DOHH2 (cell line): ENCODE measurements around the gene B4GALNT4.

ENCODE experiments used
- H3F3A ChIP-seq: fragments of 200-600 bp; sonication (generic), shearing (Covaris generic); 2 replicates; pipeline ENCODE4 v1.6.0; 2016; ENCODE audit warnings: antibody characterized with exemption, mild to moderate bottlenecking; ENCODE audit not compliant: control insufficient read depth, insufficient read depth
- H3K27ac ChIP-seq: fragments of 200-600 bp; sonication (generic); 2 replicates; pipeline ENCODE4 v1.5.1; 2014; ENCODE audit warnings: low read depth, mild to moderate bottlenecking, low read length, moderate library complexity
- H3K27me3 ChIP-seq: fragments of 200-600 bp; sonication (generic); 2 replicates; pipeline ENCODE4 v1.6.1; 2014; ENCODE audit warnings: mild to moderate bottlenecking, low read length, mixed read lengths; ENCODE audit not compliant: control insufficient read depth
- H3K36me3 ChIP-seq: fragments of 200-600 bp; sonication (generic); 2 replicates; pipeline ENCODE4 v1.6.1; 2014; ENCODE audit warnings: mild to moderate bottlenecking, low read length, moderate library complexity, mixed read lengths; ENCODE audit not compliant: control insufficient read depth
- H3K4me1 ChIP-seq: fragments of 200-600 bp; sonication (generic); 2 replicates; pipeline ENCODE4 v1.6.1; 2014; ENCODE audit warnings: mild to moderate bottlenecking, low read length, mixed read lengths; ENCODE audit not compliant: control insufficient read depth
- H3K4me2 ChIP-seq: fragments of 200-600 bp; sonication (generic); 2 replicates; pipeline ENCODE4 v1.6.0; 2014; ENCODE audit warnings: mild to moderate bottlenecking, low read length, moderate library complexity
- H3K4me3 ChIP-seq: fragments of 200-600 bp; sonication (generic); 2 replicates; pipeline ENCODE4 v1.5.1; 2014; ENCODE audit warnings: mild to moderate bottlenecking, low read length, mixed read lengths
- H3K79me2 ChIP-seq: fragments of 200-600 bp; sonication (generic); 2 replicates; pipeline ENCODE4 v1.6.1; 2014; ENCODE audit warnings: mild to moderate bottlenecking, low read length, mixed read lengths; ENCODE audit not compliant: control insufficient read depth
- H3K9me2 ChIP-seq: fragments of 200-600 bp; sonication (generic); replicated peaks from 2 replicates; pipeline ENCODE4 v1.6.1; 2014; ENCODE audit warnings: mild to moderate bottlenecking, low read length, mixed read lengths; ENCODE audit not compliant: control insufficient read depth
- H3K9me3 ChIP-seq: fragments of 200-600 bp; sonication (generic); 2 replicates; pipeline ENCODE4 v1.6.1; 2014; ENCODE audit warnings: antibody characterized with exemption, low read length, mixed read lengths; ENCODE audit not compliant: control insufficient read depth, insufficient read depth
- H4K20me1 ChIP-seq: fragments of 200-600 bp; sonication (generic); 2 replicates; pipeline ENCODE4 v1.6.0; 2014; ENCODE audit warnings: low read depth, mild to moderate bottlenecking, antibody characterized with exemption, low read length, moderate library complexity; ENCODE audit not compliant: control insufficient read depth, insufficient read depth
- EZH2phosphoT487 ChIP-seq: fragments of 200-600 bp; sonication (generic); IDR thresholded peaks from 2 replicates; pipeline ENCODE4 v1.6.1; 2017; ENCODE audit warnings: borderline replicate concordance, mild to moderate bottlenecking, antibody characterized with exemption, low read length, moderate library complexity, mixed read lengths
- TF ChIP-seq, protein P1 (sequence below): fragments of 200-600 bp; sonication (generic); IDR thresholded peaks from one replicate; pipeline ENCODE4 v1.5.1; 2014; ENCODE audit warnings: antibody characterized with exemption, mild to moderate bottlenecking, low read depth, low read length; ENCODE audit not compliant: poor library complexity, severe bottlenecking

Gene B4GALNT4

DNA sequence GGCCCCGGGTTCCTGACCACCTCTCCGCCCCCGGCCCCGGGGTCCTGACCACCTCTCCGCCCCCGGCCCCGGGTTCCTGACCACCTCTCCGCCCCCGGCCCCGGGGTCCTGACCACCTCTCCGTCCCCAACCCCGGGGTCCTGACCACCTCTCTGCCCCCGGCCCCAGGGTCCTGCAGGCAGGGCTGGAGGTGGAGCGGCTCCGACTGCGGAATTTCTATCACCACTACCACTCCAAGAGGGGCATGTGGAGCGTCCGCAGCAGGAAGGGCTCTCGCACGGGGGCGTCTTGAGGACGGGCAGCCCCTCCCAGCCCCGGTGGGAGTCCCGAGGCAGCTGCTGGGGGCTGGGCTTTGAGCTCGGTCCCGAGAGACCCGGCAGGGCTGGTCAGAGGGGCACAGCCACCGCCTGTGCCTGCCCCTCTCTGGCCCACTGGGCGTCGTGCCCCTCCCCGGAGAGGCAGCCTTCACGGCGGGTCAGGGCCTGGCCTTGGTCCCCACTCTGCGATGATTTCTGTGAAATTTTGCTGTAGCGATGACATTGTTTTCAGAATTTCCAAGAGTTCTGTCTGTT, 12.3 kb downstream of the B4GALNT4 start:
- Histone ChIP-seq H3K4me2 (no peak overlapping the region), H3K27ac (no peak overlapping the region), H4K20me1 (no peaks in the 10 kb centered on the region), H3K36me3 (no peaks in the 10 kb centered on the region), H3K79me2 (no peaks in the 10 kb centered on the region), H3K4me3 (no peak overlapping the region), H3K4me1 (no peaks in the 10 kb centered on the region), H3K9me3 (peaks cover 10% of the 10 kb centered on the region; the same call in 1 of the 2 replicates), H3F3A (no peaks in the 10 kb centered on the region), H3K9me2 (no peaks in the 10 kb centered on the region), H3K27me3 (no peaks in the 10 kb centered on the region)
- TF ChIP-seq EZH2phosphoT487, result no peak
- TF ChIP-seq, protein P1, sequence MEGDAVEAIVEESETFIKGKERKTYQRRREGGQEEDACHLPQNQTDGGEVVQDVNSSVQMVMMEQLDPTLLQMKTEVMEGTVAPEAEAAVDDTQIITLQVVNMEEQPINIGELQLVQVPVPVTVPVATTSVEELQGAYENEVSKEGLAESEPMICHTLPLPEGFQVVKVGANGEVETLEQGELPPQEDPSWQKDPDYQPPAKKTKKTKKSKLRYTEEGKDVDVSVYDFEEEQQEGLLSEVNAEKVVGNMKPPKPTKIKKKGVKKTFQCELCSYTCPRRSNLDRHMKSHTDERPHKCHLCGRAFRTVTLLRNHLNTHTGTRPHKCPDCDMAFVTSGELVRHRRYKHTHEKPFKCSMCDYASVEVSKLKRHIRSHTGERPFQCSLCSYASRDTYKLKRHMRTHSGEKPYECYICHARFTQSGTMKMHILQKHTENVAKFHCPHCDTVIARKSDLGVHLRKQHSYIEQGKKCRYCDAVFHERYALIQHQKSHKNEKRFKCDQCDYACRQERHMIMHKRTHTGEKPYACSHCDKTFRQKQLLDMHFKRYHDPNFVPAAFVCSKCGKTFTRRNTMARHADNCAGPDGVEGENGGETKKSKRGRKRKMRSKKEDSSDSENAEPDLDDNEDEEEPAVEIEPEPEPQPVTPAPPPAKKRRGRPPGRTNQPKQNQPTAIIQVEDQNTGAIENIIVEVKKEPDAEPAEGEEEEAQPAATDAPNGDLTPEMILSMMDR, result no peak

DNA sequence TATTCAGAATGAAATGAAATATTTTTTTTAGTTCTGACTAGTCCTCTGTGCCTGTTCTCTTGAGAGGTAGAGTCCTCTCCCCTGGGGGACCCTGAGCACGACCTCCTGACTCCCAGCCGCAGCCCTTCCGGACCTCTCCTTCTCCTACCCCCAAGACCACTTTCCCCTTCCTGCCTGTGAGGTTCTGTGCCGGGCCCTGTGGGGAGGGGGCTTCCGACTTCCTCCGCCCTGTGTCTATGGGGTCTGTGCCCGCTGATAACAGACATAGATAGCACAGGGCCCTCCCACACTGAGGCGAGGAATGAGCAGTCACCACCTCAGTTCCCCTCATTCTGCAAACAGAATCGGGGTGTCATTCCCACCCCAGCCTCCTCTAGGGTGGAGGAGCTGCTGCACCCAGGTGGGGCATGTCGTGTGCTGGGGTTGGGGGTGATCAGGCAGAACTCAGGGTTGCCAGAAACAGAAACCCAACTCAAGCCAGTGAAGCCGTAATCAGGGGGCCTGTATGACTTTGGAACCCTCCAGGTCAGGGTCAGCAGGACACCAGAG, 12.9 kb downstream of the B4GALNT4 start:
- no peaks in the 10 kb centered on the region for H3K79me2 ChIP-seq
- no peaks in the 10 kb centered on the region for H3K27me3 ChIP-seq
- H3K9me2 ChIP-seq, result no peaks in the 10 kb centered on the region
- H3K4me1 ChIP-seq, result no peaks in the 10 kb centered on the region
- no peaks in the 10 kb centered on the region for H3K36me3 ChIP-seq
- H3K4me3 ChIP-seq, result no peak overlapping the region
- H4K20me1 ChIP-seq, result no peaks in the 10 kb centered on the region
- H3K4me2 ChIP-seq, result no peak overlapping the region
- no peaks in the 10 kb centered on the region for H3F3A ChIP-seq
- H3K9me3 ChIP-seq, result peaks cover 13% of the 10 kb centered on the region; the same call in 1 of the 2 replicates
- no peak overlapping the region for H3K27ac ChIP-seq
- TF ChIP-seq EZH2phosphoT487, result no peak
- TF ChIP-seq, protein P1, result no peak

DNA sequence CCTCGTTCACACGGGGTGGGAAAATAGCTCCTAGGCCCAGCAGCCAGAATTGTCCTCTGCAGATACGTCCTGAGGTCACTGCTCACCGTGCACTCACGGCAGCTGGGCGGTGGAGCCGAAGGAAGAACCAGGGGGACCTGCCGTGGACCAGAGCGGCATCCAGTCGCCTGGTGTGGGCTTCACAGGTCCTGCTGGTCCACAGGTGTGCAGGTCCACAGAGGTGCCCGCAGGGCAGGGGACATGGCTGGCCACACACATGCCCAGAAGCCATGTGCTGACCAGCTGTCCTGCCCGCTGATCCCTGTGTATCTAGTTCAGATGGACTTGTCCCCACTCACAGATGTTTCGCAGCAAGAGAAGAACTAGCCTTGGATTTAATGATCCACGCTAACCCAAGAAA, 14.1 kb downstream of the B4GALNT4 start:
- H3K36me3 ChIP-seq, result no peaks in the 10 kb centered on the region
- H3K9me3 ChIP-seq, result peaks cover 13% of the 10 kb centered on the region
- no peaks in the 10 kb centered on the region for H3K4me1 ChIP-seq
- H3K79me2 ChIP-seq, result no peaks in the 10 kb centered on the region
- TF ChIP-seq, protein P1, result no peak
- TF ChIP-seq EZH2phosphoT487, result no peak
- H4K20me1 ChIP-seq, result no peaks in the 10 kb centered on the region
- H3F3A ChIP-seq, result no peaks in the 10 kb centered on the region
- no peak overlapping the region for H3K4me2 ChIP-seq
- H3K27me3 ChIP-seq, result no peaks in the 10 kb centered on the region
- H3K4me3 ChIP-seq, result no peak overlapping the region
- H3K27ac ChIP-seq, result no peak overlapping the region
- no peaks in the 10 kb centered on the region for H3K9me2 ChIP-seq
